ENCODE data around the gene MRLN.

DNA sequence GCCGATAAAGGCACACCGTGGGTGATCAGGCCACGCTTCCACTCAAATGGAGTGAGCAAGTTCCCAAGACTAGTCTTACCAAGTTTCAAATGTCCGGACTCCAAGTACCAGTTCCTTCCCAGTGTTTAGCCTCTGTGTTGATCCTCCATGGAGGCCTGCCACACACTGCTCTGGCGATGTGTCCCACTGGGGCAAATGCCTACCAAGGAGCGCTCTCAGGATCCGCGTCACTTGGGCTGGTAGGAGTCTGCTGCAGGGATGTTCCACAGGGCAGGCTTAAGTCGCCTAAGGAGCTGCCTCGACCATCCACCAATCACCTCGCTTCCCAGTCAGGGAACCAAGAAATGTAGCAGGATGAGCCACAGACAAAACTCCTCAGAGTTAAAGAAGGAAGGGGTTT, 17.4 kb upstream of the MRLN start:
- TF ChIP-seq, protein P1, sequence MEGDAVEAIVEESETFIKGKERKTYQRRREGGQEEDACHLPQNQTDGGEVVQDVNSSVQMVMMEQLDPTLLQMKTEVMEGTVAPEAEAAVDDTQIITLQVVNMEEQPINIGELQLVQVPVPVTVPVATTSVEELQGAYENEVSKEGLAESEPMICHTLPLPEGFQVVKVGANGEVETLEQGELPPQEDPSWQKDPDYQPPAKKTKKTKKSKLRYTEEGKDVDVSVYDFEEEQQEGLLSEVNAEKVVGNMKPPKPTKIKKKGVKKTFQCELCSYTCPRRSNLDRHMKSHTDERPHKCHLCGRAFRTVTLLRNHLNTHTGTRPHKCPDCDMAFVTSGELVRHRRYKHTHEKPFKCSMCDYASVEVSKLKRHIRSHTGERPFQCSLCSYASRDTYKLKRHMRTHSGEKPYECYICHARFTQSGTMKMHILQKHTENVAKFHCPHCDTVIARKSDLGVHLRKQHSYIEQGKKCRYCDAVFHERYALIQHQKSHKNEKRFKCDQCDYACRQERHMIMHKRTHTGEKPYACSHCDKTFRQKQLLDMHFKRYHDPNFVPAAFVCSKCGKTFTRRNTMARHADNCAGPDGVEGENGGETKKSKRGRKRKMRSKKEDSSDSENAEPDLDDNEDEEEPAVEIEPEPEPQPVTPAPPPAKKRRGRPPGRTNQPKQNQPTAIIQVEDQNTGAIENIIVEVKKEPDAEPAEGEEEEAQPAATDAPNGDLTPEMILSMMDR (IDR thresholded peaks at IDR 0.05) = no peak
- TF ChIP-seq POLR2AphosphoS5 (IDR thresholded peaks at IDR 0.05) (no peak), EP300 (IDR thresholded peaks at IDR 0.05) (no peak)

Measured in stomach (tissue), 4 donors.